ENCODE measurements around the gene LPAR1. TPM values are rescaled to one million over a fixed set of nuclear protein-coding genes. Genes with fewer than 3 reads are reported as not detected.
A peak's percentile ranks its signal among the peaks of the same experiment; 100 is the strongest.

Gene LPAR1
- polyA plus RNA-seq, 1 experiment, result 581 TPM

GRCh38 chr9:110936237-110936636, 102.0 kb downstream of the LPAR1 start:
- TF ChIP-seq CTCF (IDR thresholded peaks at IDR 0.05; ENCODE audit: low read depth, low read length), result no peak
- POLR2A ChIA-PET, result no interaction called here
- no peaks in the 10 kb centered on the region for H3K27me3 ChIP-seq (ENCODE audit: control insufficient read depth, insufficient read depth, low read length)
- CTCF ChIA-PET, result no interaction called here
- DNase-seq (ENCODE audit: low read depth, low spot score), result no peak
- H3K4me3 ChIP-seq (ENCODE audit: low read depth, low read length), result no peak overlapping the region
- H3K27ac ChIP-seq (ENCODE audit: low read depth, low read length), result peak overlapping the region; percentile 40
- H3K9me3 ChIP-seq (ENCODE audit: control insufficient read depth, insufficient read depth, low read length), result no peaks in the 10 kb centered on the region

- H3K9me3 ChIP-seq (ENCODE audit: control insufficient read depth, insufficient read depth, low read length), result no peaks in the 10 kb centered on the region
- ChIA-PET POLR2A (no interaction called here), CTCF (no interaction called here)
- DNase-seq (ENCODE audit: low read depth, low spot score), result no peak
- TF ChIP-seq CTCF (IDR thresholded peaks at IDR 0.05; ENCODE audit: low read depth, low read length), result no peak
- H3K27ac ChIP-seq (ENCODE audit: low read depth, low read length), result no peak overlapping the region
- H3K27me3 ChIP-seq (ENCODE audit: control insufficient read depth, insufficient read depth, low read length), result no peaks in the 10 kb centered on the region
- H3K4me3 ChIP-seq (ENCODE audit: low read depth, low read length), result no peak overlapping the region
These were observed 102.4 kb downstream of the LPAR1 start for GRCh38 chr9:110935829-110936228.

GRCh38 chr9:110933350-110934001, 104.8 kb downstream of the LPAR1 start:
- no peak for TF ChIP-seq CTCF (IDR thresholded peaks at IDR 0.05; ENCODE audit: low read depth, low read length)
- POLR2A ChIA-PET, result no interaction called here
- CTCF ChIA-PET, result no interaction called here
- Histone ChIP-seq H3K27me3 (ENCODE audit: control insufficient read depth, insufficient read depth, low read length) (no peaks in the 10 kb centered on the region), H3K9me3 (ENCODE audit: control insufficient read depth, insufficient read depth, low read length) (0 out of 2 replicates have a peak, but pooled peaks cover 3% of the 10 kb centered on the region), H3K27ac (ENCODE audit: low read depth, low read length) (no peak overlapping the region), H3K4me3 (ENCODE audit: low read depth, low read length) (no peak overlapping the region)
- DNase-seq (ENCODE audit: low read depth, low spot score), result no peak

- 0 out of 2 replicates have a peak, but pooled peaks cover 3% of the 10 kb centered on the region for H3K9me3 ChIP-seq (ENCODE audit: control insufficient read depth, insufficient read depth, low read length)
- H3K27ac ChIP-seq (ENCODE audit: low read depth, low read length), result no peak overlapping the region
- no peaks in the 10 kb centered on the region for H3K27me3 ChIP-seq (ENCODE audit: control insufficient read depth, insufficient read depth, low read length)
- ChIA-PET POLR2A (no interaction called here), CTCF (no interaction called here)
- H3K4me3 ChIP-seq (ENCODE audit: low read depth, low read length), result no peak overlapping the region
- no peak for TF ChIP-seq CTCF (IDR thresholded peaks at IDR 0.05; ENCODE audit: low read depth, low read length)
- DNase-seq (ENCODE audit: low read depth, low spot score), result no peak
These were observed 105.4 kb downstream of the LPAR1 start for GRCh38 chr9:110932863-110933262.

- no peak for DNase-seq (ENCODE audit: low read depth, low spot score)
- POLR2A ChIA-PET, result no interaction called here
- CTCF ChIA-PET, result interaction anchor here (0.7 kb wide), 1 partner anchor 370 kb away, joined by 4 read pairs; no protein-coding TSS in a partner anchor
- no peak overlapping the region for H3K27ac ChIP-seq (ENCODE audit: low read depth, low read length)
- no peak overlapping the region for H3K4me3 ChIP-seq (ENCODE audit: low read depth, low read length)
- H3K27me3 ChIP-seq (ENCODE audit: control insufficient read depth, insufficient read depth, low read length), result no peaks in the 10 kb centered on the region
- TF ChIP-seq CTCF (IDR thresholded peaks at IDR 0.05; ENCODE audit: low read depth, low read length), result no peak
- 0 out of 2 replicates have a peak, but pooled peaks cover 3% of the 10 kb centered on the region for H3K9me3 ChIP-seq (ENCODE audit: control insufficient read depth, insufficient read depth, low read length)
These were observed 109.7 kb downstream of the LPAR1 start for GRCh38 chr9:110928599-110928998.

Data from AG04450 (cell line).